PFSK-1 (cell line): ENCODE results near the gene ETV1.

ENCODE experiments used
- FOXP2 ChIP-seq: optimal IDR thresholded peaks from 2 replicates; pipeline ENCODE3; 2011; ENCODE audit warnings: borderline replicate concordance, control low read depth, inconsistent platforms; ENCODE audit not compliant: insufficient read depth; ENCODE audit errors: extremely low read length, extremely low read depth
- POLR2AphosphoS5 ChIP-seq: IDR thresholded peaks from 2 replicates; pipeline ENCODE4 v1.6.1; 2012; ENCODE audit warnings: low read depth, mild to moderate bottlenecking, control low read depth, low read length, moderate library complexity
- SIN3A ChIP-seq: IDR thresholded peaks from 2 replicates; pipeline ENCODE4 v1.6.1; 2012; ENCODE audit warnings: mild to moderate bottlenecking, low read length, moderate library complexity, borderline replicate concordance; ENCODE audit not compliant: insufficient read depth
- TAF1 ChIP-seq: IDR thresholded peaks from 2 replicates; pipeline ENCODE4 v1.6.1; 2012; ENCODE audit warnings: low read length, control low read depth, borderline replicate concordance; ENCODE audit not compliant: insufficient read depth
- TF ChIP-seq, protein P1 (sequence below), 2 experiments: IDR thresholded peaks; 2 replicates each; pipeline versions ENCODE4 v1.6.1 to v1.8.0; 2011 to 2012; ENCODE audit warnings: low read depth in 2 of 2, low read length in 2 of 2, control low read depth in 1 of 2, inconsistent platforms in 1 of 2, mild to moderate bottlenecking in 1 of 2, moderate library complexity in 1 of 2; ENCODE audit not compliant: insufficient read depth in 1 of 2

The ETV1 gene

DNA sequence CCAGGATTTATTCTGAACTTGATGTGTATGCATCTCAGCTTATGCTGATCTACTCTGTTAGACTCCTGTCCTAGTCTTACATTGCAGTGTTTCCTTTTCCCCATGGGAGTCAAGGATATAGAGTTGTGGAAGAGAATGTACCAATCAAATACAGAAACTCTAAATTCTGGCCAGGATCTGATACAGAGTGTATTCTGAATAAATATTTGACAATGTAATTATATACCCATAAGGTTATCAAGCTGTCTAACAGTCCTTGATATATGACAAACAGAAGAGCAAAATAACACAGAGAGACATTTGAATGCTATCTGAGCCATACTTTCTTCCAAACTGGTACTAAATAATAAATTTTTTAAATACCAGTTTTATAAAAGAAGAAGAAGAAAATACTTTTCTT lies 116.8 kb downstream of the ETV1 start:
- TF ChIP-seq TAF1 (no peak), FOXP2 (no peak), POLR2AphosphoS5 (no peak), SIN3A (no peak)
- TF ChIP-seq, protein P1, sequence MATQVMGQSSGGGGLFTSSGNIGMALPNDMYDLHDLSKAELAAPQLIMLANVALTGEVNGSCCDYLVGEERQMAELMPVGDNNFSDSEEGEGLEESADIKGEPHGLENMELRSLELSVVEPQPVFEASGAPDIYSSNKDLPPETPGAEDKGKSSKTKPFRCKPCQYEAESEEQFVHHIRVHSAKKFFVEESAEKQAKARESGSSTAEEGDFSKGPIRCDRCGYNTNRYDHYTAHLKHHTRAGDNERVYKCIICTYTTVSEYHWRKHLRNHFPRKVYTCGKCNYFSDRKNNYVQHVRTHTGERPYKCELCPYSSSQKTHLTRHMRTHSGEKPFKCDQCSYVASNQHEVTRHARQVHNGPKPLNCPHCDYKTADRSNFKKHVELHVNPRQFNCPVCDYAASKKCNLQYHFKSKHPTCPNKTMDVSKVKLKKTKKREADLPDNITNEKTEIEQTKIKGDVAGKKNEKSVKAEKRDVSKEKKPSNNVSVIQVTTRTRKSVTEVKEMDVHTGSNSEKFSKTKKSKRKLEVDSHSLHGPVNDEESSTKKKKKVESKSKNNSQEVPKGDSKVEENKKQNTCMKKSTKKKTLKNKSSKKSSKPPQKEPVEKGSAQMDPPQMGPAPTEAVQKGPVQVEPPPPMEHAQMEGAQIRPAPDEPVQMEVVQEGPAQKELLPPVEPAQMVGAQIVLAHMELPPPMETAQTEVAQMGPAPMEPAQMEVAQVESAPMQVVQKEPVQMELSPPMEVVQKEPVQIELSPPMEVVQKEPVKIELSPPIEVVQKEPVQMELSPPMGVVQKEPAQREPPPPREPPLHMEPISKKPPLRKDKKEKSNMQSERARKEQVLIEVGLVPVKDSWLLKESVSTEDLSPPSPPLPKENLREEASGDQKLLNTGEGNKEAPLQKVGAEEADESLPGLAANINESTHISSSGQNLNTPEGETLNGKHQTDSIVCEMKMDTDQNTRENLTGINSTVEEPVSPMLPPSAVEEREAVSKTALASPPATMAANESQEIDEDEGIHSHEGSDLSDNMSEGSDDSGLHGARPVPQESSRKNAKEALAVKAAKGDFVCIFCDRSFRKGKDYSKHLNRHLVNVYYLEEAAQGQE (IDR thresholded peaks at IDR 0.05; ENCODE audit: insufficient read depth in 1 of 2, low read depth in 2 of 2, low read length in 2 of 2) = no peak

GRCh38 chr7:13871008-13871407 lies 118.5 kb downstream of the ETV1 start:
- TF ChIP-seq POLR2AphosphoS5 = no peak
- TF ChIP-seq FOXP2 = no peak
- TF ChIP-seq SIN3A = no peak
- TF ChIP-seq, protein P1 (IDR thresholded peaks at IDR 0.05; ENCODE audit: insufficient read depth in 1 of 2, low read depth in 2 of 2, low read length in 2 of 2) = no peak
- no peak for TF ChIP-seq TAF1

GRCh38 chr7:13860734-13861133 lies 128.7 kb downstream of the ETV1 start:
- TF ChIP-seq TAF1 = no peak

DNA sequence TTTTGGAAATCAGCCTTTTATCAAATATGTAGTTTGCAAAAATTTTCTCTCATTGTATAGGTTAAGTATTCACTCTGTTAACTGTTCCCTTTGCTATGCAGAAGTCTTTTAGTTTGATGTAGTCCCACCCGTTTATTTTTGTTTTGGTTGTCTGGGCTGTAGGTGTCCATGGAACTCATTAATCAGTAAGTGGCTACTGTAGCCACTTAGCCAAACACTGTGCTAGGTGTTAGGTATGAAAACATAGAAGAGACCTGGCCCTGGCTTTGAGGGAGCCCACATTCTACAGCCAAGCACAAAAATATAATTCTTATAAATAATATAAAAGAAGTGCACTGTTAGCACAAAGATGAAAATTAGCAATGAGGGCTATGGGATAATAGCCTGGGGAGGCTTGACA lies 133.5 kb downstream of the ETV1 start:
- TF ChIP-seq, protein P1 (IDR thresholded peaks at IDR 0.05; ENCODE audit: insufficient read depth in 1 of 2, low read depth in 2 of 2, low read length in 2 of 2) = no peak
- TF ChIP-seq TAF1 (no peak), FOXP2 (no peak), SIN3A (no peak), POLR2AphosphoS5 (no peak)

DNA sequence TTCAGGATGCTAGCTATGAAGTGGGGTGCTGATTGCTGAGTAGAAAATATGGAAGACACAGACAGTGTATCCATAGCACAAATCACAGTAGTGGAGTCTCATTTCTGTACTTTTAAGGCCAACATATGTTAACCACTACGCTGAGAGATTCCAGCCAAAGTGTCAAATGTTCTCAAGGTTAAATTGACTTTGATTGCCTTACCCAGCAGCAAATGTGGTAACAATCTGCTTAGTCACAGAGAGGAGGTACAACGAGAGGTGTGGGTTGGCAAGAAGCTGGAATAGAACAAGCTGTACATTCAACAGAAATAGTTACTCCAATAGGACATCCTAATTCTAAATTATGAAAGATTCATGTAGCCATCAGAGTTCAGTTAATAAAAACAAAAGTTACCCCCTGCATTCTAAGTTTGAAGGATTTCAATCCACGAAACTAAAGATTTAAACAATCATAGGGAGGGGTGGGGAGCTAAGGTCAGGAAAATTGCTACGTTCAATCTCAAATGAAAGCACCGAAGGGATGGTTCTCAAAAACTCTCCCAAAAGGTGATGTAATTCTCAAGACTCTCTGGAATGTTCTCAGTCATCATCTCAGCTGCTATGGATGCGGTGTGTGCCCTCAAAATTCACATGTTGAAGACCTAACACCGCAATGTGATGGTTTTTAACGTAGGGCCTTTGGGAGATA lies 137.0 kb downstream of the ETV1 start:
- no peak for TF ChIP-seq TAF1
- TF ChIP-seq, protein P1 (IDR thresholded peaks at IDR 0.05; ENCODE audit: insufficient read depth in 1 of 2, low read depth in 2 of 2, low read length in 2 of 2) = no peak
- no peak for TF ChIP-seq FOXP2
- no peak for TF ChIP-seq POLR2AphosphoS5
- no peak for TF ChIP-seq SIN3A
